ENCODE data around the gene CARTPT. TPM values are rescaled to one million over a fixed set of nuclear protein-coding genes. Genes with fewer than 3 reads are reported as not detected.

CARTPT gene
- polyA plus RNA-seq, 3 donors: 0.34 to 0.85 TPM; not detected in 1

Other genes starting within 250 kb of the CARTPT start
- gene MCCC2, start 131.9 kb upstream of the CARTPT start, polyA plus RNA-seq: 10 to 100 TPM; 16.7 to 54.7 (median 29.6) TPM